ENCODE data around the gene TBC1D5.

The TBC1D5 gene

GRCh38 chr3:17166369-17166768, 576.1 kb downstream of the TBC1D5 start:
- no peak for TF ChIP-seq TAF1 (IDR thresholded peaks at IDR 0.05; ENCODE audit: borderline replicate concordance, insufficient read depth, low read length)
- TF ChIP-seq FOXP2 (optimal IDR thresholded peaks at IDR 0.05; ENCODE audit: borderline replicate concordance, extremely low read depth, extremely low read length, insufficient read depth), result no peak

- TF ChIP-seq REST (IDR thresholded peaks at IDR 0.05; ENCODE audit: insufficient read depth in 1 of 2, low read depth in 2 of 2, low read length in 2 of 2), result no peak
- TF ChIP-seq SIN3A (IDR thresholded peaks at IDR 0.05; ENCODE audit: borderline replicate concordance, insufficient read depth, low read length), result no peak
- TF ChIP-seq FOXP2 (optimal IDR thresholded peaks at IDR 0.05; ENCODE audit: borderline replicate concordance, extremely low read depth, extremely low read length, insufficient read depth), result no peak
Observed at GRCh38 chr3:17162116-17162515, 580.3 kb downstream of the TBC1D5 start.

DNA sequence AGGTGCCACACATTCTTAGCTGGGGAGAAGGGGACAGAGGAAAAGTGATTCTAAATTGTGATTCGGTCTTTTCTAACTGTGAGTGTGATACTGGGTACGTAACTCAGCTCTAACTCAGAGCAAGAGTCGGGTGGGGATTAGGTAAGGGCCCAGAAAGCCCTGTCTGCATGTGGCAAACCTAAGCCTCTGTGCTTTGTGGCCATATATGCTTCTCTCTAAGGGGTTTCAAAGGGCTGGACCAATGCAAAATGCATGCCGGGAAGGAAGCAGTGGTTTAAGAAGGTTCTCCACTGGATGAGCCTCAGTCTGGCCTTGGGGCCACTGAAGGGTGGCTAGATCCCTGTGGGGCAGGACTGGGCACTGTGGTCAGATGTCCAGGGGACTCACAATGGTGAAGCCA, 581.8 kb downstream of the TBC1D5 start:
- no peak for TF ChIP-seq REST (IDR thresholded peaks at IDR 0.05; ENCODE audit: insufficient read depth in 1 of 2, low read depth in 2 of 2, low read length in 2 of 2)
- no peak for TF ChIP-seq TAF1 (IDR thresholded peaks at IDR 0.05; ENCODE audit: borderline replicate concordance, insufficient read depth, low read length)
- TF ChIP-seq SIN3A (IDR thresholded peaks at IDR 0.05; ENCODE audit: borderline replicate concordance, insufficient read depth, low read length), result no peak
- TF ChIP-seq FOXP2 (optimal IDR thresholded peaks at IDR 0.05; ENCODE audit: borderline replicate concordance, extremely low read depth, extremely low read length, insufficient read depth), result no peak
- no peak for TF ChIP-seq POLR2AphosphoS5 (IDR thresholded peaks at IDR 0.05; ENCODE audit: low read depth, low read length)

GRCh38 chr3:17158941-17159682, 583.3 kb downstream of the TBC1D5 start:
- TF ChIP-seq TAF1 (IDR thresholded peaks at IDR 0.05; ENCODE audit: borderline replicate concordance, insufficient read depth, low read length) (no peak), FOXP2 (optimal IDR thresholded peaks at IDR 0.05; ENCODE audit: borderline replicate concordance, extremely low read depth, extremely low read length, insufficient read depth) (no peak), SIN3A (IDR thresholded peaks at IDR 0.05; ENCODE audit: borderline replicate concordance, insufficient read depth, low read length) (no peak), POLR2AphosphoS5 (IDR thresholded peaks at IDR 0.05; ENCODE audit: low read depth, low read length) (no peak), REST (IDR thresholded peaks at IDR 0.05; ENCODE audit: insufficient read depth in 1 of 2, low read depth in 2 of 2, low read length in 2 of 2) (no peak)

DNA sequence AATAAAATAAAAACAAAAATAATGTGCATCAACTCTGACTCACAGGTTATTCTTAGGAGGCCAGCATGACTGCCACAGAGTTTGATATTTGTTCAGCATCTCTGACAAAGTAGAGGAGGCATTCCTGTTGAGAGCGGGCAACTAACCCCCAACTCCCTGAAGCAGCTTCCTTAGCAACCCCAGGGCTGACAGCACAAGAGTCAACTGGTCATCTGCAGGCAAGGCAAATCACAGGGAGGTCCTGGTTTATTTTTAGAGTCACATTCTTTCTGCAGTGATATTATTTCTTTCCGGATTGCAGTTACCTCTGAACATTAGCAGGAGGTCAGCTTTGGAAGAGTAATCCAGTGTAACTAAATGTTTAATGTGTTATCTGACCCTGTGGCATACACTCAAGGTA, 584.7 kb downstream of the TBC1D5 start:
- TF ChIP-seq FOXP2 (optimal IDR thresholded peaks at IDR 0.05; ENCODE audit: borderline replicate concordance, extremely low read depth, extremely low read length, insufficient read depth), result no peak
- no peak for TF ChIP-seq TAF1 (IDR thresholded peaks at IDR 0.05; ENCODE audit: borderline replicate concordance, insufficient read depth, low read length)
- no peak for TF ChIP-seq SIN3A (IDR thresholded peaks at IDR 0.05; ENCODE audit: borderline replicate concordance, insufficient read depth, low read length)
- TF ChIP-seq REST (IDR thresholded peaks at IDR 0.05; ENCODE audit: insufficient read depth in 1 of 2, low read depth in 2 of 2, low read length in 2 of 2), result no peak
- no peak for TF ChIP-seq POLR2AphosphoS5 (IDR thresholded peaks at IDR 0.05; ENCODE audit: low read depth, low read length)

Measured in PFSK-1 (cell line).